Tibial nerve (tissue), 3 donors: ENCODE data around the gene SPDYE3.
"Not testable (repeated sequence)": the region's sequence is repeated elsewhere in the genome, so short reads cannot be mapped to it uniquely, and the experiment has no call there.

Experiments used
- CTCF ChIP-seq, 5 experiments: fragments of 200-600 bp in 3 of 5; fragments of 450-650 bp in 2 of 5; sonication (generic) in 3 of 5; IDR thresholded peaks; one replicate each; pipeline ENCODE4 v1.5.1; 2016 to 2019; ENCODE audit warnings: antibody characterized with exemption in 5 of 5, mild to moderate bottlenecking in 3 of 5, moderate library complexity in 2 of 5
- POLR2A ChIP-seq, 2 donors: fragments of 450-650 bp; IDR thresholded peaks; one replicate each; pipeline ENCODE4 v1.6.1; 2017; ENCODE audit warnings: antibody characterized with exemption in 2 of 2, mild to moderate bottlenecking in 2 of 2, moderate library complexity in 2 of 2

- TF ChIP-seq CTCF, POLR2A (IDR thresholded peaks at IDR 0.05): not testable (repeated sequence)
Measured at GRCh38 chr7:100264669-100265165, 42.8 kb upstream of the SPDYE3 start.
